HG03108 (cell line): Measurements from ENCODE around the gene SUPT5H.

ENCODE experiments used
- ATAC-seq: cut with Tn5 transposase; IDR thresholded peaks from one replicate; pipeline ENCODE4 v1.9.1; 2021; ENCODE audit warnings: moderate library complexity; ENCODE audit not compliant: unreplicated experiment

Gene SUPT5H

GRCh38 chr19:39494661-39495060 lies 49.3 kb downstream of the SUPT5H start:
- no peak for ATAC-seq

- ATAC-seq: no peak
Observed at GRCh38 chr19:39496063-39496462, 50.7 kb downstream of the SUPT5H start.

- no peak for ATAC-seq
Observed at GRCh38 chr19:39497701-39497995, 52.3 kb downstream of the SUPT5H start.

GRCh38 chr19:39497996-39498797 lies 52.8 kb downstream of the SUPT5H start:
- ATAC-seq: peak; percentile 57

GRCh38 chr19:39498798-39499642 lies 53.6 kb downstream of the SUPT5H start, which contains the start of gene DLL3:
Gene DLL3, plus strand, starts transcription at chr19:39498947. Its CDS starts 28 bp downstream, at chr19:39498975.
- ATAC-seq: no peak

- no peak for ATAC-seq
Observed at GRCh38 chr19:39499932-39500331, 54.5 kb downstream of the SUPT5H start.

- ATAC-seq: no peak
Observed at GRCh38 chr19:39500543-39500942, 55.2 kb downstream of the SUPT5H start.

- ATAC-seq: no peak
Observed at GRCh38 chr19:39501340-39501739, 56.0 kb downstream of the SUPT5H start.

- ATAC-seq: no peak
Observed at GRCh38 chr19:39502640-39503417, 57.4 kb downstream of the SUPT5H start.

GRCh38 chr19:39506598-39506943 lies 61.2 kb downstream of the SUPT5H start:
- no peak for ATAC-seq

- peak; percentile 49 for ATAC-seq
Observed at GRCh38 chr19:39506944-39507714, 61.7 kb downstream of the SUPT5H start.

- ATAC-seq: no peak
Observed at GRCh38 chr19:39507715-39508364, 62.5 kb downstream of the SUPT5H start.

GRCh38 chr19:39508629-39509028 lies 63.2 kb downstream of the SUPT5H start:
- no peak for ATAC-seq

- ATAC-seq: no peak
Observed at GRCh38 chr19:39509233-39509632, 63.9 kb downstream of the SUPT5H start.

GRCh38 chr19:39512988-39513387 lies 67.6 kb downstream of the SUPT5H start:
- ATAC-seq: no peak

- ATAC-seq: no peak
Observed at GRCh38 chr19:39514840-39515550, 69.6 kb downstream of the SUPT5H start, which contains the start of gene SELENOV. Gene SELENOV, plus strand, starts transcription at chr19:39515139. Its CDS starts 74 bp downstream, at chr19:39515213.

- ATAC-seq: no peak
Observed at GRCh38 chr19:39515551-39516191, 70.3 kb downstream of the SUPT5H start.

GRCh38 chr19:39516270-39516669 lies 70.9 kb downstream of the SUPT5H start:
- ATAC-seq: no peak

- no peak for ATAC-seq
Observed at GRCh38 chr19:39517432-39517831, 72.0 kb downstream of the SUPT5H start.
